ENCODE data around the gene NLRP9.

GRCh38 chr19:55685776-55686175 is 52.4 kb downstream of the NLRP9 start:
- no peak for TF ChIP-seq CTCF (conservative IDR thresholded peaks at IDR 0.05)
- TF ChIP-seq EZH2 (IDR thresholded peaks at IDR 0.05; ENCODE audit: low read depth): no peak

All from PC-9 (cell line).